MM.1S (cell line): Measurements from ENCODE around the gene CCDC192.

ENCODE experiments used
- DNase-seq: peaks from one replicate; pipeline ENCODE4 v3.0.0-alpha.2; 2015
- H2AFZ ChIP-seq: fragments of 300-600 bp; sonication (generic); 2 replicates; pipeline ENCODE4 v1.6.0; 2016; ENCODE audit warnings: antibody characterized with exemption, low read length
- H3F3A ChIP-seq: fragments of 300-600 bp; sonication (generic); 2 replicates; pipeline ENCODE4 v1.6.1; 2016; ENCODE audit warnings: mild to moderate bottlenecking, antibody characterized with exemption, low read length, moderate library complexity, mixed read lengths; ENCODE audit not compliant: insufficient read depth
- H3K27ac ChIP-seq: fragments of 300-600 bp; sonication (generic); 2 replicates; pipeline ENCODE4 v1.5.1; 2016; ENCODE audit warnings: mild to moderate bottlenecking, low read length
- H3K27me3 ChIP-seq: fragments of 300-600 bp; sonication (generic); replicated peaks from 2 replicates; pipeline ENCODE4 v1.6.0; 2016; ENCODE audit warnings: low read length; ENCODE audit not compliant: insufficient read depth
- H3K36me3 ChIP-seq: fragments of 300-600 bp; sonication (generic); replicated peaks from 2 replicates; pipeline ENCODE4 v1.6.1; 2016; ENCODE audit warnings: mild to moderate bottlenecking, low read length, mixed read lengths; ENCODE audit not compliant: insufficient read depth
- H3K4me1 ChIP-seq: fragments of 300-600 bp; sonication (generic); 2 replicates; pipeline ENCODE4 v1.6.1; 2016; ENCODE audit warnings: low read length, mixed read lengths
- H3K4me2 ChIP-seq: fragments of 300-600 bp; sonication (generic); 2 replicates; pipeline ENCODE4 v1.6.0; 2016; ENCODE audit warnings: low read depth, low read length
- H3K4me3 ChIP-seq: fragments of 300-600 bp; sonication (generic); 2 replicates; pipeline ENCODE4 v1.5.1; 2016; ENCODE audit warnings: low read length, mixed read lengths
- H3K79me2 ChIP-seq: fragments of 300-600 bp; sonication (generic); 2 replicates; pipeline ENCODE4 v1.6.1; 2016; ENCODE audit warnings: mixed run types, low read length, mixed read lengths
- H3K9ac ChIP-seq: fragments of 300-600 bp; sonication (generic); 2 replicates; pipeline ENCODE4 v1.6.1; 2016; ENCODE audit warnings: low read length, mixed read lengths
- H3K9me2 ChIP-seq: fragments of 300-600 bp; sonication (generic); replicated peaks from 2 replicates; pipeline ENCODE4 v1.6.1; 2016; ENCODE audit warnings: mild to moderate bottlenecking, low read length, mixed read lengths; ENCODE audit not compliant: insufficient read depth
- H3K9me3 ChIP-seq: fragments of 300-600 bp; sonication (generic); replicated peaks from 2 replicates; pipeline ENCODE4 v1.6.1; 2016; ENCODE audit warnings: mild to moderate bottlenecking, low read length, mixed read lengths; ENCODE audit not compliant: insufficient read depth
- H4K20me1 ChIP-seq: fragments of 300-600 bp; sonication (generic); 2 replicates; pipeline ENCODE4 v1.6.1; 2016; ENCODE audit warnings: mild to moderate bottlenecking, low read length, moderate library complexity, mixed read lengths; ENCODE audit not compliant: insufficient read depth
- EZH2 ChIP-seq: fragments of 300-600 bp; sonication (generic); optimal IDR thresholded peaks from 2 replicates; pipeline ENCODE3; 2017; ENCODE audit warnings: low read depth, mild to moderate bottlenecking, antibody characterized with exemption, low read length, mixed read lengths
- EZH2phosphoT487 ChIP-seq: fragments of 300-600 bp; sonication (generic); IDR thresholded peaks from 2 replicates; pipeline ENCODE4 v1.6.1; 2018; ENCODE audit warnings: antibody characterized with exemption, low read length
- TF ChIP-seq, protein P1 (sequence below): fragments of 300-600 bp; sonication (generic); IDR thresholded peaks from 2 replicates; pipeline ENCODE4 v1.5.1; 2016; ENCODE audit warnings: antibody characterized with exemption, low read length, mixed read lengths

CCDC192 gene

DNA sequence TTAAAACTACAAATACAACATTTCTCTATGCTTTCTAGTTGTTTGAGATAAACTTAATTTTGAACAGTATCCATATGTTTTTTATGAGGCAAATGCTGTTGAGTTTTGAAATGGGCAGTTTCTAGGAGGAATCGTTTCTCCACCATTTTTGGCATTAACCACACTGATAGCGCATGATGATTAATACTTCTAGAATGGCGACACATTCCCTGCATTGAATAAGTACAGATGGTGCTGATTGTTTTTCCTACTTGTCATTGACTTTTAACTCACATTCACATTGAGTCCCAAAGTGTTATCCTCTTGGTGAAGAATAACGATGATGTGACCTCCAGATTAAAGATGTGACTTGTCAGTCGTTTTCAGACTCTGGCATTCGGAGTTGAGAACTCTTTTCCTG, 6.5 kb upstream of the CCDC192 start:
- Histone ChIP-seq H3K27me3 (no peaks in the 10 kb centered on the region), H3K4me2 (no peak overlapping the region), H3K9me2 (no peaks in the 10 kb centered on the region), H3K79me2 (no peaks in the 10 kb centered on the region), H2AFZ (no peak overlapping the region), H3K9ac (no peak overlapping the region), H3K36me3 (no peaks in the 10 kb centered on the region), H3K27ac (no peak overlapping the region), H3F3A (no peaks in the 10 kb centered on the region), H3K9me3 (no peaks in the 10 kb centered on the region), H3K4me1 (no peaks in the 10 kb centered on the region), H4K20me1 (no peaks in the 10 kb centered on the region), H3K4me3 (no peak overlapping the region)
- DNase-seq: no peak
- TF ChIP-seq, protein P1, sequence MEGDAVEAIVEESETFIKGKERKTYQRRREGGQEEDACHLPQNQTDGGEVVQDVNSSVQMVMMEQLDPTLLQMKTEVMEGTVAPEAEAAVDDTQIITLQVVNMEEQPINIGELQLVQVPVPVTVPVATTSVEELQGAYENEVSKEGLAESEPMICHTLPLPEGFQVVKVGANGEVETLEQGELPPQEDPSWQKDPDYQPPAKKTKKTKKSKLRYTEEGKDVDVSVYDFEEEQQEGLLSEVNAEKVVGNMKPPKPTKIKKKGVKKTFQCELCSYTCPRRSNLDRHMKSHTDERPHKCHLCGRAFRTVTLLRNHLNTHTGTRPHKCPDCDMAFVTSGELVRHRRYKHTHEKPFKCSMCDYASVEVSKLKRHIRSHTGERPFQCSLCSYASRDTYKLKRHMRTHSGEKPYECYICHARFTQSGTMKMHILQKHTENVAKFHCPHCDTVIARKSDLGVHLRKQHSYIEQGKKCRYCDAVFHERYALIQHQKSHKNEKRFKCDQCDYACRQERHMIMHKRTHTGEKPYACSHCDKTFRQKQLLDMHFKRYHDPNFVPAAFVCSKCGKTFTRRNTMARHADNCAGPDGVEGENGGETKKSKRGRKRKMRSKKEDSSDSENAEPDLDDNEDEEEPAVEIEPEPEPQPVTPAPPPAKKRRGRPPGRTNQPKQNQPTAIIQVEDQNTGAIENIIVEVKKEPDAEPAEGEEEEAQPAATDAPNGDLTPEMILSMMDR: no peak
- TF ChIP-seq EZH2phosphoT487 (no peak), EZH2 (no peak)

DNA sequence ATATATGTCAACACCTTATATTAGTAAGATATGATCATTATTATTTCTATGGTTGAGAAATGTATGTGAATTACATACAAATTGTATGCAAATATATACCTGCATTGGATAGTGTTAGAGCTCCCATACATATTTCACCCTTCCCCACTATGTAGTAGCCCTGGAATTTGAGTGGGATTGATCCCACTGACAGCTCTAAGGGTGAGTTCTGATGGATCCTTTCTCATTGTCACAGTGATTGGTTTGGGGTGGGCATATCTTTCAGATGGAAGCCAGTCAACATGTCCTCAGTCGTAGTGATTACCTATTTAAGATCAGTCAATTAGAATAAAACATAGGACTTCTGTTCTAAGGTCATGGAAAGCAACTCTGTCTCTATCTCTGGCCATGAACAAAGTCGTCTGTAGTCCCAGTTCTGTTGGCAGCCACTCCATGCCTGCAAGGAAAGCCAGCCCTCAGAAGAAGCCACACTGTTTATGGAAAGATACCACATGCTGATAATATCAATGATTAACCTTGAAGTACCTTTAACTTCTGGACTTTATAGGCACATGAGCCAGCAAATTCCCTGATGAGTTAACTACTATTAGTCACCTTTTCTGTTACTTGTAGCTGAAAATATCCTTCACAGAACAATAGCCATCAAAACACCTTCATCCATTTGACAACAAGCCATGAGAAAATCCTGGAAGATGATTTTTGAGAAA, 5.1 kb upstream of the CCDC192 start:
- Histone ChIP-seq H4K20me1 (no peaks in the 10 kb centered on the region), H3K9me2 (no peaks in the 10 kb centered on the region), H3K4me2 (no peak overlapping the region), H3K9me3 (no peaks in the 10 kb centered on the region), H3K4me1 (no peaks in the 10 kb centered on the region), H2AFZ (no peak overlapping the region), H3K9ac (no peak overlapping the region), H3K36me3 (no peaks in the 10 kb centered on the region), H3K79me2 (no peaks in the 10 kb centered on the region), H3F3A (no peaks in the 10 kb centered on the region), H3K27me3 (no peaks in the 10 kb centered on the region), H3K27ac (no peak overlapping the region), H3K4me3 (no peak overlapping the region)
- DNase-seq: no peak
- TF ChIP-seq, protein P1: no peak
- TF ChIP-seq EZH2phosphoT487: no peak
- no peak for TF ChIP-seq EZH2

DNA sequence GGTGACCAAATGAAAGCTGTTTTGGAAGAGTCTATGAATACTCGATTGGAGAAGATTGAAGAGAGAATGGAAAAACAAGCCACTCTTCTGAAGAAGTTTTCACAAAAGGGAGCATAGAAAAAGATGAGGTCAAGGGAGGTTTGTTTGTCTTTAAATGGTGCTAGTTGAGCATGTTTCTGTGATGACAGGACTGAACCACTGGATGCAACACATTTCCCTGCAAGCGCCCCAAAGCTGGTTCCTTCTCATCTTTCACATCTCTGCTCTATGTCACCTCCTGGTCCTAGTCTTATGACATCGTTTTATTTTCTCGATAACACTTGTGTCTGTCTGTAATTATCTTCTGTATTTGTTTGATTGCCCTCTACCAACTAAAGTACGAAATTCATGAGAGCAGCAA, 3.8 kb upstream of the CCDC192 start:
- DNase-seq: no peak
- H3K27me3 ChIP-seq: no peaks in the 10 kb centered on the region
- no peaks in the 10 kb centered on the region for H3K4me1 ChIP-seq
- no peak overlapping the region for H3K9ac ChIP-seq
- H3K9me2 ChIP-seq: no peaks in the 10 kb centered on the region
- H4K20me1 ChIP-seq: no peaks in the 10 kb centered on the region
- H3K9me3 ChIP-seq: no peaks in the 10 kb centered on the region
- H2AFZ ChIP-seq: no peak overlapping the region
- no peak overlapping the region for H3K4me3 ChIP-seq
- H3K79me2 ChIP-seq: no peaks in the 10 kb centered on the region
- no peaks in the 10 kb centered on the region for H3F3A ChIP-seq
- no peak overlapping the region for H3K27ac ChIP-seq
- TF ChIP-seq, protein P1: no peak
- TF ChIP-seq EZH2 (no peak), EZH2phosphoT487 (no peak)
- no peak overlapping the region for H3K4me2 ChIP-seq
- no peaks in the 10 kb centered on the region for H3K36me3 ChIP-seq
